NCI-H446 (cell line): Measurements from ENCODE around the gene ZNF593.

ENCODE experiments used
- DNase-seq, 2 experiments: peaks; one replicate each; lab custom pipeline; 2025; lab: John Stamatoyannopoulos, UW

Gene ZNF593

GRCh38 chr1:26169198-26169554 is 532 bp upstream of the ZNF593 start:
- no peak for DNase-seq

- no peak for DNase-seq
Observed at GRCh38 chr1:26170472-26170821, 739 bp downstream of the ZNF593 start.

- DNase-seq: no peak
Observed at GRCh38 chr1:26171084-26172072, 1.7 kb downstream of the ZNF593 start, which contains the start of gene ZNF593OS. Gene ZNF593OS (minus strand): TSS chr1:26171832. CDS start chr1:26171661, 171 bp downstream.

- no peak for DNase-seq
Observed at GRCh38 chr1:26175346-26175745, 5.6 kb downstream of the ZNF593 start.

GRCh38 chr1:26177182-26177684 is 7.5 kb downstream of the ZNF593 start, which contains the start of gene CNKSR1:
Gene CNKSR1 (plus strand): TSS chr1:26177491. CDS start chr1:26177548, 57 bp downstream.
- no peak for DNase-seq

GRCh38 chr1:26180010-26180506 is 10.3 kb downstream of the ZNF593 start:
- DNase-seq: no peak

- DNase-seq: no peak
Observed at GRCh38 chr1:26181586-26182382, 12.1 kb downstream of the ZNF593 start.

- no peak for DNase-seq
Observed at GRCh38 chr1:26182383-26182696, 12.6 kb downstream of the ZNF593 start.

GRCh38 chr1:26184086-26184485 is 14.4 kb downstream of the ZNF593 start:
- no peak for DNase-seq

- no peak for DNase-seq
Observed at GRCh38 chr1:26184883-26185282, 15.2 kb downstream of the ZNF593 start.

- no peak for DNase-seq
Observed at GRCh38 chr1:26187882-26188281, 18.2 kb downstream of the ZNF593 start.

GRCh38 chr1:26188477-26188876 is 18.8 kb downstream of the ZNF593 start:
- no peak for DNase-seq

GRCh38 chr1:26189331-26189730 is 19.6 kb downstream of the ZNF593 start:
- DNase-seq: no peak

- no peak for DNase-seq
Observed at GRCh38 chr1:26189751-26190275, 20.1 kb downstream of the ZNF593 start.

- DNase-seq: peak in 1 of 2 experiments; percentile 27
Observed at GRCh38 chr1:26190373-26190987, 20.8 kb downstream of the ZNF593 start, which contains the start of gene CATSPER4. Gene CATSPER4 (plus strand): TSS chr1:26190602. CDS start chr1:26190628, 26 bp downstream.

- DNase-seq: no peak
Observed at GRCh38 chr1:26191739-26192138, 22.0 kb downstream of the ZNF593 start.

- DNase-seq: no peak
Observed at GRCh38 chr1:26195805-26196204, 26.1 kb downstream of the ZNF593 start.

- DNase-seq: no peak
Observed at GRCh38 chr1:26197301-26197700, 27.6 kb downstream of the ZNF593 start.

GRCh38 chr1:26197813-26198212 is 28.1 kb downstream of the ZNF593 start:
- no peak for DNase-seq

GRCh38 chr1:26200413-26200812 is 30.7 kb downstream of the ZNF593 start:
- no peak for DNase-seq

GRCh38 chr1:26203642-26204318 is 34.1 kb downstream of the ZNF593 start:
- DNase-seq: no peak
